GM18499 (cell line): ENCODE results near the gene ANKS1B.
"Not testable (repeated sequence)": the region's sequence is repeated elsewhere in the genome, so short reads cannot be mapped to it uniquely, and the experiment has no call there.

Source experiments
- ATAC-seq: cut with Tn5 transposase; IDR thresholded peaks from one replicate; pipeline ENCODE4 v1.9.1; 2021; ENCODE audit warnings: moderate number of reproducible peaks; ENCODE audit not compliant: insufficient read depth, unreplicated experiment

The ANKS1B gene

GRCh38 chr12:99712281-99712680 lies 272.5 kb downstream of the ANKS1B start:
- ATAC-seq, result no peak

- ATAC-seq, result no peak
Measured at GRCh38 chr12:99711246-99711645, 273.5 kb downstream of the ANKS1B start.

- no peak for ATAC-seq
Measured at GRCh38 chr12:99709619-99710018, 275.1 kb downstream of the ANKS1B start.

GRCh38 chr12:99709116-99709515 lies 275.6 kb downstream of the ANKS1B start:
- ATAC-seq, result no peak

- no peak for ATAC-seq
Measured at GRCh38 chr12:99707883-99708282, 276.9 kb downstream of the ANKS1B start.

GRCh38 chr12:99706736-99707473 lies 277.8 kb downstream of the ANKS1B start:
- no peak for ATAC-seq

GRCh38 chr12:99704458-99704857 lies 280.3 kb downstream of the ANKS1B start:
- ATAC-seq, result no peak

- no peak for ATAC-seq
Measured at GRCh38 chr12:99704036-99704435, 280.7 kb downstream of the ANKS1B start.

GRCh38 chr12:99700032-99700431 lies 284.7 kb downstream of the ANKS1B start:
- no peak for ATAC-seq

- ATAC-seq, result no peak
Measured at GRCh38 chr12:99695050-99695449, 289.7 kb downstream of the ANKS1B start.

GRCh38 chr12:99686142-99686541 lies 298.6 kb downstream of the ANKS1B start:
- no peak for ATAC-seq

GRCh38 chr12:99680276-99680675 lies 304.5 kb downstream of the ANKS1B start:
- ATAC-seq, result no peak

- no peak for ATAC-seq
Measured at GRCh38 chr12:99670635-99671034, 314.1 kb downstream of the ANKS1B start.

- ATAC-seq, result no peak
Measured at GRCh38 chr12:99658671-99659349, 325.9 kb downstream of the ANKS1B start.

GRCh38 chr12:99649551-99649950 lies 335.2 kb downstream of the ANKS1B start:
- ATAC-seq, result no peak

GRCh38 chr12:99648183-99648582 lies 336.6 kb downstream of the ANKS1B start:
- no peak for ATAC-seq

- no peak for ATAC-seq
Measured at GRCh38 chr12:99647453-99647852, 337.3 kb downstream of the ANKS1B start, which contains the start of gene GARIN6. TSS of gene GARIN6 (plus strand) at chr12:99647753. CDS start at chr12:99648175, 422 bp downstream.

- no peak for ATAC-seq
Measured at GRCh38 chr12:99644629-99645028, 340.1 kb downstream of the ANKS1B start.

- no peak for ATAC-seq
Measured at GRCh38 chr12:99627459-99627858, 357.3 kb downstream of the ANKS1B start.

GRCh38 chr12:99624591-99624990 lies 360.1 kb downstream of the ANKS1B start:
- not testable (repeated sequence) for ATAC-seq

GRCh38 chr12:99620159-99620479 lies 364.6 kb downstream of the ANKS1B start:
- ATAC-seq, result no peak
